HL-60/S4 (cell line): Measurements from ENCODE around the gene OPHN1.
"Not testable (repeated sequence)": the region's sequence is repeated elsewhere in the genome, so short reads cannot be mapped to it uniquely, and the experiment has no call there.

ENCODE experiments used
- in situ Hi-C: fragments of 300-500 bp; cut with MboI; formaldehyde crosslinking; loops from 2 replicates; pipeline ENCODE4 v1.14.3; 2022; ENCODE audit warnings: low sequenced_read_pairs

OPHN1 gene

DNA sequence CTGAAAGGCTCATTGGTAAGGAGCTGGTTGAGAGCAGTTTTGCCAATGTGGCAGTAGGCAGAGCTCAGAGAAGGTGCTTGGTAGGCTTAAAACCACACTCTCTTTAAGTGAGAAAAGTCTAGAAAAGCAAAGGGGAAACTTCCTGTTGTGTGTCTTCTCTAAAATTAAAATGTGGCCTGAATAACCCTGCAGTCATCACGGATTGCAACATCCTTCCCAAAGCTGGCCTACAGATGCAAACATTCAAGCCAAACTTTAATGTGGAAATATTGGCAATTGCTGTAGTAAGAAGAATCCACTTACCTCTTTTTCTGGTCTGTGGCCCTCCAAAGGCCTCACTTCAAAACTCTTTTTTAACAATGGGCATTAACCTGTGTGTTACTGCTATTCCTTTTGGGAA, 348.5 kb downstream of the OPHN1 start:
- in situ Hi-C loops: no loop called here

DNA sequence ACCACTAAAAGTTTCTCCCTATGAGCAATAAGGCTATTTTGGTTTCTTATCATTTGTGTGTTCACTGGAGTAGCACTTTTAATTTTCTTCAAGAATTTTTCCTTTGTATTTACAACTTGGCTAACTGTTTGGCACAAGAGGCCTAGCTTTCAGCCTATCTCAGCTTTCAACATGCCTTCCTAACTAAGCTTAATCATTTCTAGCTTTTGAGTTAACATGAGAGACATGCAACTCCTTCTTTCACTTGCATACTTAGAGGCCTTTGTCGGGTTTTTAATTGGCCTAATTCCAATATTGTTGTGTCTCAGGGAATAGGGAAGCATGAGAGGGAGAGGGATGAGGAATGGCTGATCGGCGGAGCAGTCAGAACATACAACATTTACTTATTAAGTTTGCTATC, 349.8 kb downstream of the OPHN1 start:
- in situ Hi-C loops: no loop called here

DNA sequence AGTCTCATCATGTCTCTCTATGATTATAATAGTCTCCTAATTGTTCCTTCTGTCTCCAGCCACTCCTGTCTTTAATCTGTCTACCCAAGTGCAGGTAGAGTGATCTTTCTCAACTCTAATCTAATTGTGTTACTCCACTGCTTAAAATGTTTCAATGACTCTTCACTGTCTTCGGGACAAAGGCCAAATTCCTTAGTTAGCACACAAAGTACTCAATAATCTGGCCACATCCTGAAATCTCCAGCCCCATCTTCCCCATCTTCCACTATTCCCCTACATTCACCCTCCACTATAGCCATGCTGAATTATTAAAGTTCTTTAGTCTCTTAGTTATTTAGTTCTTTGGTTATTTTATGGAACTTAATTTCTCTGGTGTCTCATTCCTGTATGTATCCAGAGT, 353.3 kb downstream of the OPHN1 start:
- in situ Hi-C loops: no loop called here

DNA sequence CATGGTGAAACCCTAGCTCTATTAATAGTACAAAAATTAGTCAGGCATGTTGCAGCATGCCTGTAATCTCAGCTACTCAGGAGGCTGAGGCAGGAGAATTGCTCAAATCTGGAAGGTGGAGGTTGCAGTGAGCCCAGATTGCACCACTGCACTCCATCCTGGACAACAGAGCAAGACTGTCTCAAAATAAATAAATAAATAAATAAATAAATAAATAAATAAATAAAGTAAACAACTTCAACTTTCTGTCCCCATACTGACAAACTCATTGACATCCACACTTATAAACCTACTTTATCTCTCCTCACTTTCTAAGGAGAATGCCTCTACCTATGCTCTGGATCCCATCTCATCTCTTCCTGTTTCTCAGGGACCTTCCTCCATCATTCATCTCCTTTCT, 354.5 kb downstream of the OPHN1 start:
- in situ Hi-C loops: not testable (repeated sequence)

DNA sequence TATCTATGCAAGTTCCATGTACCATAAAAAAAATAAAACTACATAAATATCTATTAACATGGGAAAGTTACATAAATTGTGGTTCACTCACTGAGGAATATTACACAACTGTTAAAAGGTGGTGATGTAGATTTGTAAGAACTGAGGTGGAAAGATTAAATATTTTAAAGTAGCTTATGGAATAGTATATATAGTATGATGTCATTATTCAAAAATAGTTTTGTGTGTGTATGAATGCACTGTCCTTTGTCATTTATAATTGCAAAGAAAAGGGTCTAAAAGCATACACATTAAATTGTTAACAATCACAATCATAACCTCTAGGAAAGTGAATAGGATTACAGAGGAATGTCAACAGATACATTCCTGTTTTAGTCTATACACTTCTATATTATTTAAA, 355.9 kb downstream of the OPHN1 start:
- in situ Hi-C loops: no loop called here

DNA sequence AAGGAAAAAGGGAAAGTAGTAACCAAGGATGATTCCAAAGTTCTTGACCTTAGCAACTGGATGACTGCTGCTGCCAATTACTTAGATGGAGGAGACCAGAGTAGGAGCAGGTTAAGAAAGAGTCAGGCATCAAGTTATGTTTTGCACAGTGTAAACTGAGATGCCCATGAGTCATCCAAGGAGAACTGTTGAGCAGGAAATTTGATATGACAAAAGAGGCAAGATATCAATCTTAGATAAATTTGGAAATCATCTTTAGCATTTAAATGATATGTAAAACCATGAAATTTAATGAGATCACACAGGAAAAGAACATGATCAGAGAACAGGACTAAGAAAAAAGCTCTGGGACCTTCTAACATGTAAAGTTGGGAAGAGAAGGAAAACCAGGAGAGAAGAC, 361.3 kb downstream of the OPHN1 start:
- in situ Hi-C loops: no loop called here

DNA sequence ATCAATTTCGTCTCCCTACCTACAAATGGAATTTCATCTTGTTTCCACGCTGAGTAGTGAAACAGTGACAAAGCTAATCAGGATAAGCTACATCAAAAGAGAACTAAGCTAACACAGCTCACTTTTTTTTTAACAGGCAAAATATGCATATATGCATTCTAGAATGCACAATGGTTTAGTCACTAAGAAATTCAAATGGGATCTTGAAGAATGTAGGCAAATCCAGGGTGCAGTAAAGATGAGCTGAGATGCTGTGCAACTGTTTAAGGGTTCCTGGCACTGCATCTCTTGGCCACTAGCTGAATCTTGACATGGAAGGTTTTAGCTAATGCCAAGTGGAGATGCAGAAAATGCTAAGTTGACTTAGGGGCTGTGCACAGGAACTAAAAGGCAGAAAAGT, 363.2 kb downstream of the OPHN1 start:
- in situ Hi-C loops: not testable (repeated sequence)

DNA sequence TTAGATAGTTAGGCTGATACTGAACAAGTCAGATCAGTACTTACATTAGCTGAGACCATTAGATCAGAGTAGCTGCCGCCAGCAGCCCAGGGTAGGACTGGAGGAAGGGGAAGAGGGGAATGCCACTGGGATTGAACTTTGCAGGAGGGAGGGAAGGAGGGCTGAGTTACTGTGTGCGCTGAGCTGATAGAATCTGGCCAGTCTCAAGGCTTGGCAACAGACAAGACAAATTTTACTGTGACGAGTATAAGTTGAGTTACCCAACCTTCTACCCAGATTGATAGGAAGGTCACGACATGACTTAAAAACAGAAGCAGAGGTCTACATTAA, 372.1 kb downstream of the OPHN1 start:
- in situ Hi-C loops: no loop called here

DNA sequence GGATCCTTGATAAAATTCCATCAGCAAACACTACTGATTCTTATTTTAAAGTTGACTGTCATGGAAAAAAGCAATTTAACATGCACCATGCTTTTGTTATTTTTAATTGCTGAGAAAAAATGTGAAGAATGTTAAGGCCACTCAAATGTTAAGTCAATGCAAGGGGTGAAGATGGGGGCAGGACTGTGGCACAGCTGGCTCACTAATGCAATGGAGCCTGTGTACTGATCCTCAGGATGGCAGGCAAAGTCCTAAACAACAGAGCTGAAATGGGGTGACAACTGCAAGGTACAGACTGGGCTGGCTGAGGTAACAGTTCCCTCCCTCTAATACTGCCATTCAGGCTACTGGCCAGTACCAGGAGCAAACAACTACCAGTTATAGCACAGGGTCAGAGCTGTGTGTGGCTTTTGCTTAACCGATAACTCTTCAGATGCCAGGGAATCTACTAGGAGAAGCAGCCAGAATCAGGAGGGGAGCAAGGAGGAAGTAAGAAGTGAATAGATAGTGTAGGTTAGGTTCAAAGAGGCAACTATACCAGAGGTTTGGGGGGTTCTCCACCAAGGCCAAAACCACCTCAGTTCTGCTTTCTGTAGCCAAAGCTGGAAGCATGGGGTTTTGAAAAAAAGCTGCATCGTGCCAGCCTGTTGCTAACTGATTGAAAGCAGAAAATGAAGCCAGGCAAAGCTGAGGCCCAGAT, 372.6 kb downstream of the OPHN1 start:
- in situ Hi-C loops: no loop called here

DNA sequence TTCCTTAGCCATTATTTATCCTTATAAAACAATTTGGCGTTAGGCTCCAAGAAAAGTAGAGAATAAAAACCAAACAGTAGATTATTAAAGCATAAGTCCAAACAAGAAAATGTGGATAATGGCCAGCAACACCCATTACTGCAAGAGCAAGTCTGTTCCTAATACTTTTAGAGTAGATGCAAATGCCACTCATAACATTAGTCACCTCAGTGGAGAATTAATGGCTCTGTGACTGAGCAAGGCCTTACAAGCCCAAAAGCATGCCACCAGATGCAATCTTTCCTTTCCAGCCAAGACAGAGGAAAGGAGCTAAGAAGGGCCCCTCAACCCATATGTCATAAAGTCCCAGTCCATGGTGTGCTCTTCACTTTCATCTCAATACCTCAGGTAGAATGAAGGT, 373.8 kb downstream of the OPHN1 start:
- in situ Hi-C loops: no loop called here

DNA sequence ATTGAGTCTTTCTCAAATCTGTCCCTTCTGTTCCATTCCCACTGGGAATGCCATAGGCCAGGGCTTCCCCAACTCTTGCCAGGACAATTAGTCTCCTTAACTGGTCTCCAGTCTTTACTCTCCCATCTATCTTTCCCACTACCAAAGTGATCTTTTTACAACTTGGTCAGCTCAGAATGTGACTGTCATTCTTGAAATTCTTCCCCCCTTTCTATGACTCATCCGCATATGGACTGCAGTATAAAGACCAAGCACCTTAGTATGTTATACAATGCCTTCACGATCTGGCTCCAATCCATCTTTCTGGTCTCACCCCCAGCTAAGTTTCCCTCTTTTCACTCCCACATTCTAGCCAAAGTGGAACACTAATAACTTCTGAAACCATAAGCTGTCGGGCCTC, 383.8 kb downstream of the OPHN1 start:
- in situ Hi-C loops: no loop called here

DNA sequence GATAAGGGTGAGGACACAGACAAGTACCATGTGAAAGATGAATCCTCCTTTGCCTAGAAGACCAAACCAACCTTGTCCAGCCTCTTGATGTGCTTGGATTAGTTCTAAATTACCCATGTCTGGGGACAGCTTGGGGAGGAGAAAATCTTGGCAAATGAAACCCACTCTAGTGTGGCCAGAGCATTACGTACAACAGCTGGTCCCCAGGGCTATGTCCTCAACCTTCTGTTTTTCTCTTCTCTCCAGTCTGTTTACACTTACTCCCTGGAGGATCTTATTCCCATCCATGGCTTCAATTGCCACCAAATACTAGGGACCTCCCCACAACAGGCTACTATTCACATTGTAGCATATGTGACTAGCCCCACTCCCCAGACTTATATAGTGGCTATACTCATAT, 384.5 kb downstream of the OPHN1 start:
- in situ Hi-C loops: no loop called here

DNA sequence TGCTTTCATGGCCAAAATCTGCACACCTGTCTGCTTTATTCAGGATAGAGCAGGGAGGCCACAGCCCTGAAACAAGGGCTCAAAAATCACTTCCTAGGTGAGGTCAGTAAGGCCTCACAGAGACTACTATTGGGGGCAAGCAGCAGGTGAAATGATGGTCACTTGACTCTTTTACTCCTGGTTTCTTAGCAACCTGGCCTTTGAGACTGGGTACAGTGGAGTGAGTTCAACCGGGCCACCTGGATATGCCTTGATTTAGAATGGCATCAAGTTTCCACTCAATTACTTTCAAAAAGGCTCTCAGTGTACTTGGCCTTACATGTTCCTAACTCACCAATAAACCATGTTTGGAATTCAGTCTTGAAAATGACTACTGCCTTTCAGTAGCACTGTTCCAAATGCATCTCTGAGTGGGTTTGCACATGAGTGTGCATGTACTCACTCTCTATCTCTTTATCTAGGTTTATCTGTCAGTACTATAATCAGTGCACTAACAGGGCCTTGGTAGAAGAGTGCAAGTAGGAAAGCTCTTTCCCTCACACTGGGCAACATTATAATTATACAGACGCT, 388.2 kb downstream of the OPHN1 start:
- in situ Hi-C loops: no loop called here

DNA sequence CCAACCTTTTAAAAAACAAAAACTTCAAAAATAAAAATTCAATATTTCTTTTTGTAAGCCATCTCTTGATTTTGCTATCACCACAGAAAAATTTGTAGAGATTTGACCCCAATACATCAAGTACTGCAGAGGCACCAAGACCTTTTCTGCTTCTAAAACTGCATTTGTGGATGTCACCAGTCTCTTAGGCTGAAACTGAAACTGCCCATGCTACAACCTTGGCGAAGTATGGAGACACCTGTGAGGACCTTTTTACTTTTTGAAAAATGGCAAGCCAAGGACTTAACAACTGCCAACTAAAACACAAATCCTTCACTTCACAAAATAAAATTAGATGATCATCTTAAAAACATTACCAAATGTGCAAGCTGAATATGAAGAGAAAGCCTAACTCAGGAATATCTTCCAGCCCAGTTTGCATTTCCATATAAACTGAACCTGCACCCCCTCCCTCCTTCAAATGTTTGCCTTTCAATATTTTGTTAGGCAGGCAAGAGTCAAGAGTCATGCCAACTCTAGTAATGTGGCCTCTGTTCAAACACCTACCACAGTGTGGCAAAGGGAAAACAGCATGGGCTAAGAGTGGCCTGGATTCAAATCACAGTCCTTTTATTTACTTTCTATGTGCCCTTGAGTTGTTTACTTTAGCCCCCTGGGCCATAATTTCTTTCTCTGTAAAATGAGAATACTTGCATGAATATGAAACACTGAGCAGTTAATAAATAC, 389.4 kb downstream of the OPHN1 start:
- in situ Hi-C loops: no loop called here

DNA sequence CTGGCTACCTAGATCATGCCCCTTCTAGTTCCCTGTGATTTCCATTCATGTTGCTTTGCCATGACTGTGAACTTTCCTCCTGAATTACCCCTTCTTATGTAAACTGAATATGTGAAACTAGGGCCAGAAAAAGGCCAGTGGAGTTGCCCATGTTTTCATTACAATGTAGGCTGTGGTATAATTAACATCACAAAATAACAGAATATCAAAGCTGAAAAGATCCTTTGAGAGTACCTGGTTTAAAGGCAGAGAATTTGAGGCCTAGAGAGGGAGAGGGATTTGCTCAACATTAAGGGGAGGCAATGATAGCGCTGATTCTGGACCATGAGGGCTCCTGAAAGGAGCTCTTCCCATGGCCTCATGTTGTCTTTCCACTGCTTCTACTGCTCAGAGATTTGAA, 392.2 kb downstream of the OPHN1 start:
- in situ Hi-C loops: no loop called here

DNA sequence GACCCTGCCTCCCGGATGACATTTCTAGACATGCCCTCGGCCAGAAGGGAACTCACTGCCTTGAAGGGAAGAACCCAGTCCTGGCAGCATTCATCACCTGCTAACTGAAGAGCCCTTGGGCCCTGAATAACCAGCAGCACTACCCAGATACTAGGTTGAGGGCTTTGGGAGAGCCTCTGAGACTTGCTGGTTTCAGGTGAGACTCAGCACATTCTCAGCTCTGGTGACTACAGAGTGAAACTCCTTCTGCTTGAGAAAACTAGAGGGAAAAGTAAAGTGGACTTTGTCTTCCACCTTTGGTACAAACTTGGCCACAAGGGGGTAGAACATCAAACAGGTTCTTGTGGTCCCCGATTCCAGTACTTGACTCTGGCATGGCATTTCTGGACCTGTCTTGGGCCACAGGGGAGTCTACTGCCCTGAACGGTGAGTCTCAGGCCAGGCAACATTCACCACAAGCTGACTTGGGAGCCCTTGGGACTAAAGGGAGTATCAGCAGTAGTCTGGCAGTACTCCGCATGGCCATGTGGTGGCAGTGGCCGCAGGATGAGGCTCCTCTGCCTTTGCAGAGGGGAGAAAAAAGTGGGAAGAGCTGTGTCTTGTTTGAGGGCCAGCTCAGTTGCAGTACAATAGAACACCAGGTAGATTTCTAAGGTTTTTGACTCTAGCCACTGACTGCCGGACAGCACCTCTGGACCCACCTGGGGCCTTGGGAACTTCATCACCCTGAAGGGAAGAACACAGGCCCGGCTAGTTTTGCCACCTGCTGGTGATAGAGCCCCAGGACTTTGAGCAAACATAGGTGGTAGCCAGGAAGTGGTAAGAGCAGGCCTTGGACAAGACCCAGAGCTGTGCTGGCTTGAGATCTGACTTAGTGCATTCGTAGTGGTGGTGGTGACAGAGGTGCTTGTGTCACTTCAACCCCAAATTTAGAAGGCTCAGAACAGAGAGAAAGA, 414.8 kb downstream of the OPHN1 start:
- in situ Hi-C loops: no loop called here

DNA sequence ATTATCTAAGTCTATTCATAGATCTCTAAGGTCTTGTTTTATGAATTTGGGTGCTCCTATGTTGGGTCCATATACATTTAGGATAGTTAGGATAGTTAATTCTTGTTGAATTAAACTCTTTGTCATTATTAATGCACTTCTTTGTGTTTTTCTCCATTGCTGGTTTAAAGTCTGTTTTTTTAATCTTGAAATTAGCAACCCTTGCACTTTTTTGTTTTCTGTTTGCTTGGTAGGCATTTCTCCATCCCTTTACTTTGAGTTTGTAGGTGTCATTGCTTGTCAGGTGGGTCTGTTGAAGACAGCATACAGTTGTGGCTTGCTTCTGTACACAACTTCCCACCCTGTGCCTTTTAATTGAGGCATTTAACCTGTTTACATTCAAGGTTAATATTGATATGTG, 434.8 kb downstream of the OPHN1 start:
- in situ Hi-C loops: no loop called here
